ENCODE measurements around the gene CPNE6.

Gene CPNE6

DNA sequence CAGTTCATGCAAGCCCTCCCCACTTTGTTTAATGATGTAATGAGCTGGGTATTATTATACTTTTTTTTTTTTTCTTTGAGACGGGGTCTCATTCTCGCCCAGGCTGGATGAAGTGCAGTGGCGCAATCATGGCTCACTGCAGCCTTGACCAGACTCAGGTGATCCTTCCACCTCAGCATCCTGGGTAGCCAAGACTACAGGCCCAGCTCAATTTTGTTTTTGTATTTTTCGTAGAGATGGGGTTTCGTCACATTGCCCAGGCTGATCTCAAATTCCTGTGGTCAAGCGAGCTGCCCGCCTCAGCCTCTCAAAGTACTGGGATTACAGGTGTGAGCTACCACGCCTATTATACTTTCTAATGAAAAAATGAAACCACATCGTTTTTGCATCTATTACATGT, 38.7 kb downstream of the CPNE6 start:
- no peak overlapping the region for H3K27ac ChIP-seq (ENCODE audit: low read length)
- peaks cover 6% of the 10 kb centered on the region for H3K4me1 ChIP-seq (ENCODE audit: control insufficient read depth, insufficient read depth, low read length)

GRCh38 chr14:24110523-24110922, 39.2 kb downstream of the CPNE6 start:
- H3K27ac ChIP-seq (ENCODE audit: low read length), result no peak overlapping the region
- H3K27me3 ChIP-seq (ENCODE audit: control insufficient read depth in 1 of 2, insufficient read depth in 2 of 2, low read length in 2 of 2), result no peaks in the 10 kb centered on the region
- no peak overlapping the region for H3K4me3 ChIP-seq (ENCODE audit: low read length in 2 of 2)
- H3K4me1 ChIP-seq (ENCODE audit: control insufficient read depth, insufficient read depth, low read length), result peaks cover 11% of the 10 kb centered on the region
- H3K36me3 ChIP-seq (ENCODE audit: control insufficient read depth in 2 of 2, insufficient read depth in 2 of 2, low read length in 2 of 2), result no peaks in the 10 kb centered on the region
- H3K9ac ChIP-seq (ENCODE audit: low read length in 2 of 2), result no peak overlapping the region
- no peaks in the 10 kb centered on the region for H3K9me3 ChIP-seq (ENCODE audit: control insufficient read depth in 2 of 2, low read length in 2 of 2)

More for the DNA sequence above, 38.7 kb downstream of the CPNE6 start:
- Histone ChIP-seq H3K9me3 (ENCODE audit: control insufficient read depth in 2 of 2, low read length in 2 of 2) (no peaks in the 10 kb centered on the region), H3K4me3 (ENCODE audit: low read length in 2 of 2) (no peak overlapping the region), H3K9ac (ENCODE audit: low read length in 2 of 2) (no peak overlapping the region), H3K27me3 (ENCODE audit: control insufficient read depth in 1 of 2, insufficient read depth in 2 of 2, low read length in 2 of 2) (no peaks in the 10 kb centered on the region), H3K36me3 (ENCODE audit: control insufficient read depth in 2 of 2, insufficient read depth in 2 of 2, low read length in 2 of 2) (no peaks in the 10 kb centered on the region)

DNA sequence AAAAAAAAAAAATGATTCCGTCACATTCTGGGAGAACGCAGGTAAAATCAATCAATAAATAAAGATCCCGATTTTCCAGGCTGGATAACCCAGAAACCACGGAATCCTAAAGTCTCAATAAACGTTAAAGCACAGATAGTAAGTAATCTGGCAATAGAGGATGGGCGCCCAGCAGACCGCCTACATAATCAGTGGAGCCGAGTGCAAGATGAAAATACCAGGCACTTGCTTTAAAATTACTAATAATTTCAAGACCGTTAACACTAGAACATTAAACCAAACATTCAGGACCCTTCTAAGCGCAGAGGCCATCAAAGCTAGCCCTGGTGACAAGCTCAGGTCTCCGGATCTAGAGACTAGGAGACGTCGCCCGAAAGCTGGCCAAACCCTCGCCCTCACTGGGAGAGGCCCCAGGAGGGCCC, 42.0 kb downstream of the CPNE6 start:
- no peaks in the 10 kb centered on the region for H3K9me3 ChIP-seq (ENCODE audit: control insufficient read depth in 2 of 2, low read length in 2 of 2)
- H3K4me1 ChIP-seq (ENCODE audit: control insufficient read depth, insufficient read depth, low read length), result peaks cover 23% of the 10 kb centered on the region
- H3K9ac ChIP-seq (ENCODE audit: low read length in 2 of 2), result peak overlapping the region; percentile 96 to 97
- peaks cover 9 to 11% of the 10 kb centered on the region in 2 donors for H3K36me3 ChIP-seq (ENCODE audit: control insufficient read depth in 2 of 2, insufficient read depth in 2 of 2, low read length in 2 of 2)
- H3K4me3 ChIP-seq (ENCODE audit: low read length in 2 of 2), result peak overlapping the region; percentile 93 to 96
- peak overlapping the region; percentile 97 for H3K27ac ChIP-seq (ENCODE audit: low read length)
- H3K27me3 ChIP-seq (ENCODE audit: control insufficient read depth in 1 of 2, insufficient read depth in 2 of 2, low read length in 2 of 2), result no peaks in the 10 kb centered on the region

GRCh38 chr14:24113801-24114531, 42.6 kb downstream of the CPNE6 start:
- H3K4me1 ChIP-seq (ENCODE audit: control insufficient read depth, insufficient read depth, low read length), result peaks cover 18% of the 10 kb centered on the region
- peak overlapping the region; percentile 93 to 96 for H3K4me3 ChIP-seq (ENCODE audit: low read length in 2 of 2)
- peak overlapping the region; percentile 97 for H3K27ac ChIP-seq (ENCODE audit: low read length)
- no peaks in the 10 kb centered on the region for H3K9me3 ChIP-seq (ENCODE audit: control insufficient read depth in 2 of 2, low read length in 2 of 2)
- no peaks in the 10 kb centered on the region for H3K27me3 ChIP-seq (ENCODE audit: control insufficient read depth in 1 of 2, insufficient read depth in 2 of 2, low read length in 2 of 2)
- peaks cover 15 to 17% of the 10 kb centered on the region in 2 donors for H3K36me3 ChIP-seq (ENCODE audit: control insufficient read depth in 2 of 2, insufficient read depth in 2 of 2, low read length in 2 of 2)
- H3K9ac ChIP-seq (ENCODE audit: low read length in 2 of 2), result peak overlapping the region; percentile 96 to 97

- Histone ChIP-seq H3K27me3 (ENCODE audit: control insufficient read depth in 1 of 2, insufficient read depth in 2 of 2, low read length in 2 of 2) (no peaks in the 10 kb centered on the region), H3K36me3 (ENCODE audit: control insufficient read depth in 2 of 2, insufficient read depth in 2 of 2, low read length in 2 of 2) (peaks cover 23 to 25% of the 10 kb centered on the region in 2 donors), H3K9me3 (ENCODE audit: control insufficient read depth in 2 of 2, low read length in 2 of 2) (no peaks in the 10 kb centered on the region), H3K4me1 (ENCODE audit: control insufficient read depth, insufficient read depth, low read length) (peaks cover 18% of the 10 kb centered on the region), H3K4me3 (ENCODE audit: low read length in 2 of 2) (peak within 1 kb of the TSS; percentile 93 to 96), H3K27ac (ENCODE audit: low read length) (peak within 1 kb of the TSS; percentile 97), H3K9ac (ENCODE audit: low read length in 2 of 2) (peak within 1 kb of the TSS; percentile 96 to 97)
Observed at GRCh38 chr14:24114532-24115421, 43.4 kb downstream of the CPNE6 start, which contains the start of the genes DCAF11 and NRL. DCAF11 (plus strand) TSS chr14:24114777; CDS start chr14:24115595, 818 bp downstream. NRL (minus strand) TSS chr14:24114949; CDS start chr14:24082848, 32,101 bp downstream.

DNA sequence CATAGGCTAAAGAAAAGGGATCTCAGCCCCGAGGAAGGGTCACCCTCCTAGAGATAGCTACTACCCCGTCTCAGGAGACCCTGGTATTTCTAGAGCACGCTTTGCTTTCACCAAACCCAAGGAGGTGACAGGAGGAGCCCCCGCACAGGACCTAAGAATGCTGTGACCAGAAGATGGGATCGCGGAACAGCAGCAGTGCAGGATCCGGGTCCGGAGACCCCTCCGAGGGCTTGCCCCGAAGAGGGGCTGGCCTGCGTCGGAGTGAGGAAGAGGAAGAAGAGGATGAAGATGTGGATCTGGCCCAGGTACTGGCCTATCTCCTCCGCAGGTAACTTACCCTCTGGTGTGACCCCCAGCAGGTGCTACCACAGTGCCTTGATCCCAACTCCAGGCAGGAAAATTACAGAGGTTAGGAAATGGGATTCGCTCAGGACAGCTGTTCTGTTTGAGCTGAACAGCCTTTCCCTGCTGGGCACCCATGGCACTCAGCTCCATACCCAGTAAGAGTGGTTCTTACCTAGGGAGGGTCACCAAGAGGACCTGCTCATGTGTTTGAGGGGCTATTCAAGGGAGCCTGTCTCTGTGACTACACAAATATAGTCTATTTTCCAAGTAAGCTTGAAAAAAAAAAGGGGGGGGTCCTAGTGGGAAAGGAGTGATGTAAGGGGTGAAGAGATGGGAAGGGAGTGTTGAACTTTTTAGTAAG, 44.2 kb downstream of the CPNE6 start:
- H3K27ac ChIP-seq (ENCODE audit: low read length), result peak overlapping the region; percentile 97
- no peaks in the 10 kb centered on the region for H3K9me3 ChIP-seq (ENCODE audit: control insufficient read depth in 2 of 2, low read length in 2 of 2)
- no peaks in the 10 kb centered on the region for H3K27me3 ChIP-seq (ENCODE audit: control insufficient read depth in 1 of 2, insufficient read depth in 2 of 2, low read length in 2 of 2)
- H3K36me3 ChIP-seq (ENCODE audit: control insufficient read depth in 2 of 2, insufficient read depth in 2 of 2, low read length in 2 of 2), result peaks cover 25 to 28% of the 10 kb centered on the region in 2 donors
- H3K4me3 ChIP-seq (ENCODE audit: low read length in 2 of 2), result peak overlapping the region; percentile 93 to 96
- H3K9ac ChIP-seq (ENCODE audit: low read length in 2 of 2), result peak overlapping the region; percentile 96 to 97
- peaks cover 18% of the 10 kb centered on the region for H3K4me1 ChIP-seq (ENCODE audit: control insufficient read depth, insufficient read depth, low read length)

GRCh38 chr14:24116128-24116814, 44.9 kb downstream of the CPNE6 start:
- no peaks in the 10 kb centered on the region for H3K27me3 ChIP-seq (ENCODE audit: control insufficient read depth in 1 of 2, insufficient read depth in 2 of 2, low read length in 2 of 2)

GRCh38 chr14:24117179-24117578, 45.8 kb downstream of the CPNE6 start:
- H3K27ac ChIP-seq (ENCODE audit: low read length), result no peak overlapping the region
- no peak overlapping the region for H3K4me3 ChIP-seq (ENCODE audit: low read length in 2 of 2)
- no peak overlapping the region for H3K9ac ChIP-seq (ENCODE audit: low read length in 2 of 2)
- no peaks in the 10 kb centered on the region for H3K9me3 ChIP-seq (ENCODE audit: control insufficient read depth in 2 of 2, low read length in 2 of 2)
- no peaks in the 10 kb centered on the region for H3K27me3 ChIP-seq (ENCODE audit: control insufficient read depth in 1 of 2, insufficient read depth in 2 of 2, low read length in 2 of 2)
- H3K36me3 ChIP-seq (ENCODE audit: control insufficient read depth in 2 of 2, insufficient read depth in 2 of 2, low read length in 2 of 2), result peaks cover 36 to 38% of the 10 kb centered on the region in 2 donors
- H3K4me1 ChIP-seq (ENCODE audit: control insufficient read depth, insufficient read depth, low read length), result peaks cover 18% of the 10 kb centered on the region

More at GRCh38 chr14:24116128-24116814, 44.9 kb downstream of the CPNE6 start:
- peaks cover 18% of the 10 kb centered on the region for H3K4me1 ChIP-seq (ENCODE audit: control insufficient read depth, insufficient read depth, low read length)
- H3K9me3 ChIP-seq (ENCODE audit: control insufficient read depth in 2 of 2, low read length in 2 of 2), result no peaks in the 10 kb centered on the region
- H3K27ac ChIP-seq (ENCODE audit: low read length), result no peak overlapping the region
- H3K36me3 ChIP-seq (ENCODE audit: control insufficient read depth in 2 of 2, insufficient read depth in 2 of 2, low read length in 2 of 2), result peaks cover 30 to 35% of the 10 kb centered on the region in 2 donors
- H3K9ac ChIP-seq (ENCODE audit: low read length in 2 of 2), result peak overlapping the region in 1 of 2 donors; percentile 97
- H3K4me3 ChIP-seq (ENCODE audit: low read length in 2 of 2), result peak overlapping the region; percentile 40 to 93

DNA sequence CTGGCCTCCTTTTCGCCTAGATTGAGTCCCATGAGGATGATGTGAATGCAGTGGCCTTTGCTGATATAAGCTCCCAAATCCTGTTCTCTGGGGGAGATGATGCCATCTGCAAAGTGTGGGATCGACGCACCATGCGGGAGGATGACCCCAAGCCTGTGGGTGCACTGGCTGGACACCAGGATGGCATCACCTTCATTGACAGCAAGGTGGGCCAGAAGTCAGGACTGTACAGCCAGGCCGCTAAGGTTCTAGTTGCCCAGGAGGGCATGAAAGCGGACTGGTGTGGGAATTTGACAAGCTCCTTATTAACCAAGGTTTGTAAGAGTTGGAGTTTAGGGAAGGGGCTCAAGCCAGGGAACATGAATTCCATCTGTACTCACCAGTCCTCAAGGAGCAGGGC, 48.3 kb downstream of the CPNE6 start:
- no peaks in the 10 kb centered on the region for H3K9me3 ChIP-seq (ENCODE audit: control insufficient read depth in 2 of 2, low read length in 2 of 2)
- no peak overlapping the region for H3K4me3 ChIP-seq (ENCODE audit: low read length in 2 of 2)
- H3K27me3 ChIP-seq (ENCODE audit: control insufficient read depth in 1 of 2, insufficient read depth in 2 of 2, low read length in 2 of 2), result no peaks in the 10 kb centered on the region
- H3K36me3 ChIP-seq (ENCODE audit: control insufficient read depth in 2 of 2, insufficient read depth in 2 of 2, low read length in 2 of 2), result peaks cover 47 to 51% of the 10 kb centered on the region in 2 donors
- H3K4me1 ChIP-seq (ENCODE audit: control insufficient read depth, insufficient read depth, low read length), result peaks cover 18% of the 10 kb centered on the region
- no peak overlapping the region for H3K27ac ChIP-seq (ENCODE audit: low read length)
- H3K9ac ChIP-seq (ENCODE audit: low read length in 2 of 2), result no peak overlapping the region

DNA sequence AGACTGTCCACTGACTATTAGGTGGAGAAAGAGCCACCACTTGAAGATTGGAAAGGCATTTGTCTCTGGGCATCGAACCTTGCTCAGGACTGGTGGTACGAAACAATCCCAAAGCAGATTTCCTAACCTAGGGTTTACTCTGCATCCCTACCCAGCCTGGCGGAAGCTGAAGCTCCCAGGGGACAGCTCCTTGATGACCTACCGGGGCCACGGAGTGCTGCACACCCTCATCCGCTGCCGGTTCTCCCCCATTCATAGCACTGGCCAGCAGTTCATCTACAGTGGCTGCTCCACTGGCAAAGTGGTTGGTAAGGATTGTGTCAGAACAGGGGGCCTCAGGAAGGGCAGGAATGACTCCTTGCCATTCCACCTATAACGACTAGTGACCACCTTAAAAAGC, 49.8 kb downstream of the CPNE6 start:
- Histone ChIP-seq H3K36me3 (ENCODE audit: control insufficient read depth in 2 of 2, insufficient read depth in 2 of 2, low read length in 2 of 2) (peaks cover 47 to 51% of the 10 kb centered on the region in 2 donors), H3K9me3 (ENCODE audit: control insufficient read depth in 2 of 2, low read length in 2 of 2) (no peaks in the 10 kb centered on the region), H3K4me3 (ENCODE audit: low read length in 2 of 2) (no peak overlapping the region), H3K9ac (ENCODE audit: low read length in 2 of 2) (no peak overlapping the region), H3K4me1 (ENCODE audit: control insufficient read depth, insufficient read depth, low read length) (peaks cover 5% of the 10 kb centered on the region), H3K27me3 (ENCODE audit: control insufficient read depth in 1 of 2, insufficient read depth in 2 of 2, low read length in 2 of 2) (no peaks in the 10 kb centered on the region), H3K27ac (ENCODE audit: low read length) (no peak overlapping the region)
